OCI-LY3 (cell line): Measurements from ENCODE around the gene KLF7.

Source experiments
- H2AFZ ChIP-seq: fragments of 200-600, 300-600 bp; shearing (Covaris generic); 2 replicates; pipeline ENCODE4 v1.6.0; 2014; ENCODE audit warnings: antibody characterized with exemption, low read depth, low read length
- H3K27ac ChIP-seq: fragments of 200-600, 300-600 bp; sonication (generic); 2 replicates; pipeline ENCODE4 v1.5.1; 2014; ENCODE audit warnings: mild to moderate bottlenecking, low read length, moderate library complexity, mixed read lengths
- H3K27me3 ChIP-seq: fragments of 200-600, 300-600 bp; sonication (generic); 2 replicates; pipeline ENCODE4 v1.6.1; 2014; ENCODE audit warnings: low read depth, low read length, mixed read lengths
- H3K36me3 ChIP-seq: fragments of 200-600, 300-600 bp; sonication (generic); replicated peaks from 2 replicates; pipeline ENCODE3; 2014; ENCODE audit warnings: low read depth, low read length, mixed read lengths
- H3K4me1 ChIP-seq: fragments of 300-600, 200-600 bp; sonication (generic); 2 replicates; pipeline ENCODE4 v1.6.1; 2014; ENCODE audit warnings: low read length, mixed read lengths
- H3K4me2 ChIP-seq: fragments of 200-600, 300-600 bp; sonication (generic); 2 replicates; pipeline ENCODE4 v1.6.1; 2014; ENCODE audit warnings: low read length, mixed read lengths
- H3K4me3 ChIP-seq: fragments of 300-600, 200-600 bp; sonication (generic); 2 replicates; pipeline ENCODE4 v1.5.1; 2014; ENCODE audit warnings: antibody characterized with exemption, mild to moderate bottlenecking, low read length, moderate library complexity
- H3K79me2 ChIP-seq: fragments of 300-600, 200-600 bp; shearing (Covaris generic); 2 replicates; pipeline ENCODE4 v1.6.1; 2014; ENCODE audit warnings: mild to moderate bottlenecking, low read length, mixed read lengths
- H3K9ac ChIP-seq: fragments of 300-600, 200-600 bp; shearing (Covaris generic); 2 replicates; pipeline ENCODE4 v1.6.0; 2014; ENCODE audit warnings: mild to moderate bottlenecking, low read length, moderate library complexity
- H3K9me3 ChIP-seq: fragments of 200-600, 300-600 bp; shearing (Covaris generic); 2 replicates; pipeline ENCODE4 v1.6.1; 2014; ENCODE audit warnings: low read length, mixed read lengths; ENCODE audit not compliant: insufficient read depth
- H4K20me1 ChIP-seq: fragments of 200-600, 300-600 bp; sonication (generic); 2 replicates; pipeline ENCODE4 v1.6.1; 2016; ENCODE audit warnings: low read length, mixed read lengths; ENCODE audit not compliant: insufficient read depth
- CTCF ChIP-seq: fragments of 200-600, 300-600 bp; sonication (generic); IDR thresholded peaks from 2 replicates; pipeline ENCODE4 v1.5.1; 2014; ENCODE audit warnings: antibody characterized with exemption, low read length, low read depth
- EZH2phosphoT487 ChIP-seq: fragments of 200-600 bp; shearing (Covaris generic); IDR thresholded peaks from 2 replicates; pipeline ENCODE4 v1.6.1; 2018; ENCODE audit warnings: antibody characterized with exemption, mixed run types, low read depth

Gene KLF7

GRCh38 chr2:207156451-207157161, 9.1 kb downstream of the KLF7 start:
- Histone ChIP-seq H3K9me3 (no peaks in the 10 kb centered on the region), H3K9ac (no peak overlapping the region), H3K4me1 (peaks cover 3% of the 10 kb centered on the region), H3K27me3 (peaks cover 72% of the 10 kb centered on the region), H3K4me2 (no peak overlapping the region), H3K4me3 (no peak overlapping the region), H4K20me1 (no peaks in the 10 kb centered on the region), H3K27ac (no peak overlapping the region), H2AFZ (no peak overlapping the region), H3K79me2 (no peaks in the 10 kb centered on the region), H3K36me3 (no peaks in the 10 kb centered on the region)
- TF ChIP-seq CTCF = no peak
- TF ChIP-seq EZH2phosphoT487 = no peak

GRCh38 chr2:207155516-207156444, 10.0 kb downstream of the KLF7 start:
- Histone ChIP-seq H3K4me2 (no peak overlapping the region), H3K79me2 (no peaks in the 10 kb centered on the region), H3K4me1 (peaks cover 3% of the 10 kb centered on the region), H3K27me3 (peaks cover 64% of the 10 kb centered on the region), H4K20me1 (no peaks in the 10 kb centered on the region), H3K9me3 (no peaks in the 10 kb centered on the region), H3K9ac (no peak overlapping the region), H3K27ac (no peak overlapping the region), H3K4me3 (no peak overlapping the region), H3K36me3 (no peaks in the 10 kb centered on the region), H2AFZ (no peak overlapping the region)
- TF ChIP-seq CTCF (no peak), EZH2phosphoT487 (no peak)

- Histone ChIP-seq H2AFZ (no peak overlapping the region), H3K27ac (no peak overlapping the region), H3K4me2 (no peak overlapping the region), H3K4me3 (no peak overlapping the region), H3K36me3 (no peaks in the 10 kb centered on the region), H3K79me2 (no peaks in the 10 kb centered on the region), H3K27me3 (peaks cover 67% of the 10 kb centered on the region), H3K4me1 (peaks cover 3% of the 10 kb centered on the region), H4K20me1 (no peaks in the 10 kb centered on the region), H3K9ac (no peak overlapping the region), H3K9me3 (no peaks in the 10 kb centered on the region)
- no peak for TF ChIP-seq CTCF
- TF ChIP-seq EZH2phosphoT487 = no peak
These were observed 10.9 kb downstream of the KLF7 start for GRCh38 chr2:207154556-207155510.
